Fibroblast of the aortic adventitia (primary cell): Measurements from ENCODE around the gene YARS1. TPM values are rescaled to one million over a fixed set of nuclear protein-coding genes. Genes with fewer than 3 reads are reported as not detected.

Experiments used
- DNase-seq: peaks from one replicate; pipeline ENCODE4 v3.0.0-alpha.2; 2010; ENCODE audit warnings: low read depth
- H3K4me3 ChIP-seq: 2 replicates; pipeline ENCODE4 v1.5.1; 2011; ENCODE audit warnings: low read depth, mild to moderate bottlenecking, control low read depth, low read length, moderate library complexity
- total RNA-seq: library from RNA; depleted of rRNA; stranded (reverse); fragments of >200 nt; gene quantifications from 2 replicates; pipeline ENCODE4 v1.2.3, GENCODE V29; 2012; ENCODE audit warnings: low replicate concordance
- TF ChIP-seq, protein P1 (sequence below): IDR thresholded peaks from 2 replicates; pipeline ENCODE4 v1.5.1; 2011; ENCODE audit warnings: mild to moderate bottlenecking, low read length, control low read depth, inconsistent platforms; ENCODE audit not compliant: insufficient read depth

The YARS1 gene
- total RNA-seq, 1 donor = 186 TPM

DNA sequence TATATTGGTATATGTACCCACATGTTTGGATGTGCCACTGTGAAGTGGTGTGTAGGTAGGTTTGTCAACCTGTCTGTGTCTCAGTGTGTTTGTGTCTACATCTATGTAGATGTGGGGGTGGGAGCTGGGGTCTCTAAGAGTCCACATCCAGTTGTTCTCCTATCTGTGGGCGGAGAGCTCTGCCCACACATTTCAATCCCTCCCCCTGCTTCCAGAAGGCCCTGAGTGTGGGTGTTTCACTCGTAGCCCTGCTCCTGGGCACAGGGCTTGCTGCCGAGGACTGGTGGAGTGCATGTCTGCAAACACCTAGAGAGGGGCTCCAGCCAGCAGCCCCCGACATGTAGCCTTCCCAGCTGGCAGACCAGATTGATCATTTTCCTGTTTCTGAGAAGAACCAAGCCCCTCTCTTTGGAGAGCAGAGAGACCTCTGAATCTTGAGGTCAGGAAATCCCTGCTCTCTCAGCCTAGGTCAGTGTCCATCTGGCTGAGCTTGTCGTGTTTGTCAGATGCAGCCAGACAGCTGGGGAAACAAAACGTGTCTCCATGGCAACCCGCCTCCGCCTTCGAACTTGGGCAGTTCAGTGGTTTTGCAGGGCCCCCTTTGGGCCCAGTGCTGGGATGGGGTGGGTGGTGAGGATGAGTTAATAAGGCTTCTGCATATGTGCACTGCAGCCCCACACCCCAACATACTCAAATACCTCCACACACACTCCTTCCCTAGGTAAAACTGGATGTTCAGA lies 83.4 kb downstream of the YARS1 start:
- no peak for DNase-seq
- H3K4me3 ChIP-seq = no peak overlapping the region
- TF ChIP-seq, protein P1, sequence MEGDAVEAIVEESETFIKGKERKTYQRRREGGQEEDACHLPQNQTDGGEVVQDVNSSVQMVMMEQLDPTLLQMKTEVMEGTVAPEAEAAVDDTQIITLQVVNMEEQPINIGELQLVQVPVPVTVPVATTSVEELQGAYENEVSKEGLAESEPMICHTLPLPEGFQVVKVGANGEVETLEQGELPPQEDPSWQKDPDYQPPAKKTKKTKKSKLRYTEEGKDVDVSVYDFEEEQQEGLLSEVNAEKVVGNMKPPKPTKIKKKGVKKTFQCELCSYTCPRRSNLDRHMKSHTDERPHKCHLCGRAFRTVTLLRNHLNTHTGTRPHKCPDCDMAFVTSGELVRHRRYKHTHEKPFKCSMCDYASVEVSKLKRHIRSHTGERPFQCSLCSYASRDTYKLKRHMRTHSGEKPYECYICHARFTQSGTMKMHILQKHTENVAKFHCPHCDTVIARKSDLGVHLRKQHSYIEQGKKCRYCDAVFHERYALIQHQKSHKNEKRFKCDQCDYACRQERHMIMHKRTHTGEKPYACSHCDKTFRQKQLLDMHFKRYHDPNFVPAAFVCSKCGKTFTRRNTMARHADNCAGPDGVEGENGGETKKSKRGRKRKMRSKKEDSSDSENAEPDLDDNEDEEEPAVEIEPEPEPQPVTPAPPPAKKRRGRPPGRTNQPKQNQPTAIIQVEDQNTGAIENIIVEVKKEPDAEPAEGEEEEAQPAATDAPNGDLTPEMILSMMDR = no peak

DNA sequence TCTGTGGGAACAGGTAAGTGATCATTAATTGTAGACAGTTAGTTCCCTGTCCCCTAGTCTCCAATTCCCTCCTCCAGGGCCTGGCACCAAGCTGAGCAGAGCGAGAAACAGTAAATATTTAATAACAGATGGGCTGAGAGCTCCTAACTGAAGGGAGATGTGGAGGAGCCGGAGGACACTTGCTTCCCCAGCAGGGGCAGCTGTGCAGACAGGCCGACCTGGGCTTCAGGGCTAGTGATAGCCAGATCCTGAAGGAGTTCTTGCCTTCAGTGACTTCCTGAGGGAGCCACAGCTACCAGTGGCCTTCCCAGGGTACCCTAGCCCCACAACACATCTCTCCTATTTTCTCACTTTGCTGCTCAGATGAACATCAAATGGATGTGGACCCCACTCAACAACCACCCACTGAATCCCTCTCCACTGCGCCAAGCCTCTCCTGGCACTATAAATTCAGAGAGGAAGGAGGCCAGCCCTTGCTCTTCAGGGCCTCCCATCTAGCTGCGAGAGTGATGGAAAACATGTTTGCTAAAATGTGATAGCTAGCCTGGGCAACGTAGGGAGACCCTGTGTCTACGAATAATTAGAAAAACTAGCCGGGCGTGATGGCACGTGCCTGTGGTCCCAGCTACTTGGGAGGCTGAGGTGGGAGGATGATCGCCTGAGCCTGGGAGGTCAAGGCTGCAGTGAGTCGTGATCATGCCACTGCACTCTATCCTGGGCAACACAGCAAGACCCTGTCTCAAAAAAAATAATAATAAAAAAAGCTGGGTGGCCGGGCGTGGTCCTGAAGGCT lies 87.7 kb downstream of the YARS1 start:
- TF ChIP-seq, protein P1 = no peak
- DNase-seq = no peak
- H3K4me3 ChIP-seq = no peak overlapping the region

DNA sequence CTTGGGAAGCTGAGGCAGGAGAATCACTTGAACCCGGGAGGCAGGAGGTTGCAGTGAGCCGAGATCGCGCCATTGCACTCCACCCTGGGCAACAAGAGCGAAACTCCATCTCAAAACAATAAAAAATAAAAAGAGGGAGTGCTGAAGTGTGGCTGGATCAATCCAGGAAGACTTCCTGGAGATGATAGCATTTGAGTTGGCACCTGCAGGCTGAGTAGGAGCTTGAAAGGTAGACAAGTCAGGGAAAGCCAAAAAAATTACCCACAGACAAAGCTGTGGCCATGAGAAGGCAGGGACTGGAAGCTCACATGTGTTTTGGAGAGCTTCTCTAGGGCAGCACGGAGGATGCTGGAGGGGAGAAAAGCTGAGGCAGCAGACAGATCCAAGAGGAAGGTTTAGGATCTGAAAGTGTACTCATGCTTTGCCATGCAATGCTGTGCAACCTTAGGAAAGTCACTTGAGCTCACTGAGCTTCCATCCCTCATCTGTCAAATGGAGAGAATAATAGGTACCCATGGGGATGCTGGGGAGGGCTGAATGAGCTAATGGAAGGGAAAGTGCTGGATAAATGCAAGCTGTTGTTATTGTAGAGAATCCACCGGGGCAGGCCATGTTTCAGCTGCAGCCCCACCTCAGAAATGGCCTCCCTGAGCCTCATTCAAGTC lies 88.6 kb downstream of the YARS1 start:
- no peak for DNase-seq
- no peak overlapping the region for H3K4me3 ChIP-seq
- TF ChIP-seq, protein P1 = no peak

DNA sequence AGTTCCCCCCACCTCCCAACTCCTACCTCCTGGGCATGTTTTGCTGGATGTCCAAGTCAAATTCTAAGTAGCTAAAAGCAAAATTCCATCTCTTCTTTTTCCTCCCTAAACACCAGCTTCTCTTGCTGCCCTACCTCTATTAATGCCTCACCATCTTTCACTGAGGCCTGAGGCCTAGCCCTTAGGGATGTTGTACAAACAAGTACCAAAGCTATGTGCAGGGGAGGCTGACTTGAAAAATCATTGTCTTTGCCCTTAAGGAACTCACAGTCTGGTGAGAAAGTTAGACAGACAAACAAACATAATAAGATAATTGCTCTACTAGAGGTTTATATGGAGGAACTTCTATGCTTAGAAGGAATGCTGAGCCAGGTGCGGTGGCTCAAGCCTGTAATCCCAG lies 89.3 kb downstream of the YARS1 start:
- TF ChIP-seq, protein P1 = no peak
- no peak overlapping the region for H3K4me3 ChIP-seq
- no peak for DNase-seq

DNA sequence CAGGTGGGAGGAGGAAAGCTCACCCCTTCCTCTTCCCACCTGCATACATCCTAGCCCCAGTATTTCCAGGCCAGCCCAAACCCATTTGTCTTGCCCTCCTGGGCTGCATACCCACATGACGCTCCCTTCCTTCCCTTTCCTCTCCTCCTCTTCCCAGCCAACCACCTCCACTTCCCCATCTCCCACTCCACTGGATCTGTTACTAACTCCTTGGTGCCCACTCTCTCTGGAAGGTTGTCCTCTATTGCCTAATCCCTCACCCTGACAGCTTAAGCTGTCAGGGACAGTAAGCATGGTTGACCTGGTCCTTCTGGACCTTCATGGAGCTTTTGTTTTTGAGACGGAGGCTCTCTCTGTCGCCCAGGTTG lies 91.6 kb downstream of the YARS1 start:
- DNase-seq = no peak
- no peak overlapping the region for H3K4me3 ChIP-seq
- TF ChIP-seq, protein P1 = no peak

Other genes with a start within 250 kb of the YARS1 start
- gene ZBTB8OS, start 166.8 kb downstream of the YARS1 start, total RNA-seq = 34.6 and 40.0 TPM in 2 replicates
- 67.7 and 109 TPM in 2 replicates for gene RBBP4, start 166.2 kb downstream of the YARS1 start, total RNA-seq
- 141 and 240 TPM in 2 replicates for gene SYNC, start 114.6 kb downstream of the YARS1 start, total RNA-seq
- 42.4 and 64.5 TPM in 2 replicates for gene S100PBP, start 295 bp upstream of the YARS1 start, total RNA-seq
- gene FNDC5, start 53.6 kb upstream of the YARS1 start, total RNA-seq = 0.41 and 0.99 TPM in 2 replicates
- gene HPCA, start 69.1 kb upstream of the YARS1 start, total RNA-seq = 0.49 TPM in 1 of 2 replicates, not detected in the other
- 33.1 and 38.4 TPM in 2 replicates for gene TMEM54, start 84.0 kb upstream of the YARS1 start, total RNA-seq
- gene RNF19B, start 147.5 kb upstream of the YARS1 start, total RNA-seq = 8.5 and 23.0 TPM in 2 replicates
- gene AK2, start 219.5 kb upstream of the YARS1 start, total RNA-seq = 155 and 373 TPM in 2 replicates